H1 (cell line): ENCODE measurements around the gene HCST. TPM values are rescaled to one million over a fixed set of nuclear protein-coding genes. Genes with fewer than 3 reads are reported as not detected.

ENCODE experiments used
- CTCF ChIA-PET: fragments of 300-600 bp; sonication (Branson Sonifier 250); formaldehyde crosslinking; loops from one replicate; lab custom pipeline; 2021; ENCODE audit not compliant: partially characterized antibody; lab: Charles Lee
- POLR2A ChIA-PET: fragments of 300-600 bp; sonication (Branson Sonifier 250); formaldehyde crosslinking; loops from one replicate; lab custom pipeline; 2021; ENCODE audit warnings: inconsistent platforms; ENCODE audit not compliant: partially characterized antibody; lab: Charles Lee
- DNase-seq, 2 experiments: peaks; one replicate each; pipeline versions ENCODE4 v3.0.0 to v3.0.0-alpha.2; 2010 to 2022; ENCODE audit warnings: low spot score in 2 of 2, low read depth in 1 of 2, mixed read lengths in 1 of 2
- FAIRE-seq: peaks from 2 replicates; lab custom pipeline; 2011; peaks lifted over from hg19 to GRCh38; lab: Jason Lieb, UNC
- H2AFZ ChIP-seq: 2 replicates; pipeline ENCODE4 v1.8.1; 2012; ENCODE audit warnings: low read length, inconsistent platforms
- H2AK5ac ChIP-seq: 2 replicates; pipeline ENCODE4 v1.6.1; 2013; ENCODE audit warnings: low read depth, low read length
- H2BK120ac ChIP-seq: replicated peaks from 2 replicates; pipeline ENCODE3; 2013; ENCODE audit warnings: low read depth, low read length, inconsistent platforms
- H2BK12ac ChIP-seq: 2 replicates; pipeline ENCODE4 v1.6.1; 2013; ENCODE audit warnings: low read depth, low read length
- H2BK15ac ChIP-seq: 2 replicates; pipeline ENCODE4 v1.6.1; 2013; ENCODE audit warnings: low read length
- H2BK20ac ChIP-seq: 2 replicates; pipeline ENCODE4 v1.6.1; 2013; ENCODE audit warnings: low read length
- H2BK5ac ChIP-seq: 2 replicates; pipeline ENCODE4 v1.6.1; 2013; ENCODE audit warnings: low read depth, low read length
- H3K14ac ChIP-seq: 2 replicates; pipeline ENCODE4 v1.6.1; 2013; ENCODE audit warnings: inconsistent platforms; ENCODE audit not compliant: insufficient read length
- H3K18ac ChIP-seq: 2 replicates; pipeline ENCODE4 v1.6.1; 2013; ENCODE audit warnings: low read length; ENCODE audit errors: extremely low read depth
- H3K23ac ChIP-seq: 2 replicates; pipeline ENCODE4 v1.6.1; 2013; ENCODE audit warnings: inconsistent platforms; ENCODE audit not compliant: insufficient read length
- H3K23me2 ChIP-seq: 2 replicates; pipeline ENCODE4 v1.6.1; 2013; ENCODE audit warnings: low read depth, low read length
- H3K27ac ChIP-seq: 2 replicates; pipeline ENCODE4 v1.6.1; 2011; ENCODE audit warnings: low read depth, low read length, inconsistent platforms
- H3K27me3 ChIP-seq, 4 experiments: replicated peaks in 1 of 4; 1 replicate in 1 of 4; 2 replicates in 3 of 4; pipeline versions ENCODE4 v1.6.1 to v1.8.1; 2011 to 2013; ENCODE audit warnings: low read length in 3 of 4, mild to moderate bottlenecking in 3 of 4, inconsistent platforms in 2 of 4, mixed read lengths in 2 of 4, moderate library complexity in 1 of 4; ENCODE audit not compliant: control insufficient read depth in 3 of 4, insufficient read depth in 3 of 4; ENCODE audit errors: extremely low read depth in 1 of 4
- H3K36me3 ChIP-seq, 4 experiments: 2 replicates each; pipeline versions ENCODE4 v1.6.1 to v1.8.1; 2011 to 2013; ENCODE audit warnings: mild to moderate bottlenecking in 4 of 4, low read length in 3 of 4, moderate library complexity in 2 of 4, control low read depth in 1 of 4, inconsistent platforms in 1 of 4; ENCODE audit not compliant: insufficient read depth in 4 of 4, control insufficient read depth in 2 of 4
- H3K4ac ChIP-seq: replicated peaks from 2 replicates; pipeline ENCODE3; 2013; ENCODE audit warnings: low read length, low read depth, mixed read lengths, inconsistent platforms; ENCODE audit not compliant: insufficient read length
- H3K4me1 ChIP-seq, 4 experiments: replicated peaks in 1 of 4; 1 replicate in 1 of 4; 2 replicates in 3 of 4; pipeline versions ENCODE4 v1.6.1 to v1.8.1; 2011 to 2013; ENCODE audit warnings: low read length in 3 of 4, inconsistent platforms in 2 of 4, mixed read lengths in 1 of 4; ENCODE audit not compliant: insufficient read depth in 4 of 4, control insufficient read depth in 3 of 4
- H3K4me2 ChIP-seq, 2 experiments: 2 replicates each; pipeline versions ENCODE4 v1.6.1 to v1.8.1; 2011 to 2013; ENCODE audit warnings: low read depth in 2 of 2, low read length in 2 of 2, control low read depth in 1 of 2, inconsistent platforms in 1 of 2, mild to moderate bottlenecking in 1 of 2; ENCODE audit not compliant: insufficient read depth in 1 of 2
- H3K4me3 ChIP-seq, 4 experiments: fragments of 200-600, 300-600 bp in 1 of 4; sonication (generic), shearing (Covaris generic), sonication (Bioruptor Twin) in 1 of 4; 2 replicates each; pipeline versions ENCODE4 v1.5.1 to v1.8.1; 2011 to 2016; ENCODE audit warnings: low read length in 4 of 4, low read depth in 3 of 4, control low read depth in 2 of 4, inconsistent platforms in 2 of 4, mild to moderate bottlenecking in 2 of 4, mixed read lengths in 1 of 4, moderate library complexity in 1 of 4; ENCODE audit not compliant: insufficient read depth in 2 of 4; ENCODE audit errors: extremely low read depth in 1 of 4
- H3K56ac ChIP-seq: replicated peaks from 2 replicates; pipeline ENCODE3; 2013; ENCODE audit warnings: low read depth, mild to moderate bottlenecking, mixed read lengths, low read length, inconsistent platforms; ENCODE audit not compliant: insufficient read length
- H3K79me1 ChIP-seq: 2 replicates; pipeline ENCODE4 v1.6.1; 2013; ENCODE audit warnings: low read depth, low read length, control low read depth
- H3K79me2 ChIP-seq, 2 experiments: 2 replicates each; pipeline versions ENCODE4 v1.6.1 to v1.8.1; 2012 to 2013; ENCODE audit warnings: low read length in 2 of 2, mild to moderate bottlenecking in 2 of 2, inconsistent platforms in 1 of 2; ENCODE audit not compliant: insufficient read depth in 2 of 2, control insufficient read depth in 1 of 2
- H3K9ac ChIP-seq, 4 experiments: replicated peaks in 1 of 4; 1 replicate in 1 of 4; 2 replicates in 3 of 4; pipeline versions ENCODE4 v1.6.1 to v1.8.1; 2011 to 2013; ENCODE audit warnings: low read depth in 3 of 4, low read length in 3 of 4, control low read depth in 2 of 4, mild to moderate bottlenecking in 2 of 4, moderate library complexity in 2 of 4, inconsistent platforms in 1 of 4; ENCODE audit errors: extremely low read depth in 1 of 4
- H3K9me3 ChIP-seq, 2 experiments: 2 replicates each; pipeline versions ENCODE4 v1.6.1 to v1.8.1; 2012 to 2013; ENCODE audit warnings: mild to moderate bottlenecking in 2 of 2, moderate library complexity in 2 of 2, control low read depth in 1 of 2, inconsistent platforms in 1 of 2, low read depth in 1 of 2, low read length in 1 of 2, mixed read lengths in 1 of 2; ENCODE audit not compliant: insufficient read depth in 2 of 2
- H4K20me1 ChIP-seq, 2 experiments: replicated peaks in 1 of 2; 2 replicates each; pipeline versions ENCODE3 to v1.8.1; 2011 to 2013; ENCODE audit warnings: inconsistent platforms in 2 of 2, low read length in 2 of 2, mild to moderate bottlenecking in 1 of 2; ENCODE audit not compliant: insufficient read depth in 2 of 2, control insufficient read depth in 1 of 2
- H4K5ac ChIP-seq: 2 replicates; pipeline ENCODE4 v1.6.1; 2013; ENCODE audit warnings: low read length, low read depth, mixed read lengths, inconsistent platforms; ENCODE audit not compliant: insufficient read length
- H4K8ac ChIP-seq: 2 replicates; pipeline ENCODE4 v1.8.0; 2013; ENCODE audit warnings: mild to moderate bottlenecking, moderate library complexity, low read length, inconsistent platforms; ENCODE audit not compliant: insufficient read depth; ENCODE audit errors: extremely low read depth
- H4K91ac ChIP-seq: replicated peaks from 2 replicates; pipeline ENCODE3; 2013; ENCODE audit warnings: low read length, mixed read lengths, inconsistent platforms; ENCODE audit not compliant: insufficient read length
- ATF2 ChIP-seq: IDR thresholded peaks from 2 replicates; pipeline ENCODE4 v1.6.1; 2012; ENCODE audit warnings: low read length, inconsistent platforms
- CBX5 ChIP-seq: fragments of 300-800, 300-1000 bp; sonication (generic); IDR thresholded peaks from 2 replicates; pipeline ENCODE4 v1.7.1; 2016; ENCODE audit warnings: antibody characterized with exemption, low read length, low read depth
- CEBPB ChIP-seq: IDR thresholded peaks from 2 replicates; pipeline ENCODE4 v1.6.1; 2012; ENCODE audit warnings: low read depth, low read length
- CREB1 ChIP-seq: IDR thresholded peaks from 2 replicates; pipeline ENCODE4 v1.6.1; 2012; ENCODE audit warnings: inconsistent platforms
- JUN ChIP-seq: IDR thresholded peaks from 2 replicates; pipeline ENCODE4 v1.6.1; 2011; ENCODE audit warnings: low read depth, mild to moderate bottlenecking, improper control_type of control experiment, low read length
- NRF1 ChIP-seq: IDR thresholded peaks from 2 replicates; pipeline ENCODE4 v1.6.1; 2011; ENCODE audit warnings: mild to moderate bottlenecking, low read depth, low read length, improper control_type of control experiment
- RBBP5 ChIP-seq: IDR thresholded peaks from 2 replicates; pipeline ENCODE4 v1.7.1; 2012; ENCODE audit warnings: low read depth, mild to moderate bottlenecking, inconsistent platforms, low read length, moderate library complexity, borderline replicate concordance
- RNF2 ChIP-seq: fragments of 200-900, 300-1000 bp; sonication (generic); IDR thresholded peaks from 2 replicates; pipeline ENCODE4 v1.7.1; 2016; ENCODE audit warnings: borderline replicate concordance, low read depth, mild to moderate bottlenecking, antibody characterized with exemption, low read length; ENCODE audit not compliant: poor library complexity, severe bottlenecking; ENCODE audit errors: missing control alignments
- SIX5 ChIP-seq: IDR thresholded peaks from 2 replicates; pipeline ENCODE4 v1.6.1; 2011; ENCODE audit warnings: mild to moderate bottlenecking, low read depth, low read length
- SRF ChIP-seq: IDR thresholded peaks from 2 replicates; pipeline ENCODE4 v1.6.1; 2011; ENCODE audit warnings: mild to moderate bottlenecking, low read depth, low read length, moderate library complexity
- SUZ12 ChIP-seq: fragments of 200-600 bp; sonication (generic); IDR thresholded peaks from 2 replicates; pipeline ENCODE4 v1.6.1; 2012; ENCODE audit warnings: mild to moderate bottlenecking, inconsistent platforms, low read length, moderate library complexity, mixed read lengths
- TAF7 ChIP-seq: optimal IDR thresholded peaks from 2 replicates; pipeline ENCODE3; 2011; ENCODE audit warnings: low read depth, mild to moderate bottlenecking, inconsistent platforms, low read length, moderate library complexity, borderline replicate concordance
- WGBS, 2 experiments: shearing (Covaris generic) in 1 of 2; methylation state at CpG; one replicate each; pipeline versions ENCODE4 v1.1.6 to v1.1.7; 2013 to 2015; ENCODE audit warnings: low lambda C conversion rate in 2 of 2, mixed read lengths in 2 of 2, inconsistent platforms in 1 of 2, low coverage in 1 of 2, missing lambda C conversion rate in 1 of 2; ENCODE audit not compliant: insufficient replicate concordance in 2 of 2, insufficient coverage in 1 of 2, insufficient read length in 1 of 2; ENCODE audit errors: extremely low coverage in 1 of 2, missing lambda C conversion rate in 1 of 2; 5-methylcytosine and 5-hydroxymethylcytosine counted together
- polyA plus RNA-seq, 7 experiments: library from polyadenylated mRNA; depleted of rRNA in 3 of 7; stranded (reverse) in 5 of 7; unstranded in 2 of 7; fragments of >200 nt in 5 of 7; fragments of 200-250 nt in 2 of 7; gene quantifications; 1 replicate in 5 of 7; 2 replicates in 1 of 7; 4 replicates in 1 of 7; pipeline versions ENCODE4 v1.2.1 to v1.2.3, GENCODE V29; 2011 to 2013; ENCODE audit warnings: missing spikeins in 2 of 7, mixed read lengths in 2 of 7
- total RNA-seq: library from RNA; stranded (reverse); fragmentation: NEBNext Ultra II Directional; extraction: Animal tissue kit (Norgen Biotek cat#: 25700); gene quantifications from 2 replicates; pipeline ENCODE4 v1.2.1, GENCODE V29; 2021

The HCST gene
- total and polyA plus RNA-seq, 2 of the 8 experiments (the other 6 are each of a cell fraction or from before 2014, with no cell fraction given): 2.8 TPM; not detected in 1

- Histone ChIP-seq H3K18ac (no peak overlapping the region), H3K4me1 (peaks cover 0 to 4% (median 1%) of the 10 kb centered on the region in 4 experiments; a peak in 3 of 7 replicates), H3K27ac (no peak overlapping the region), H2BK120ac (no peak overlapping the region), H3K14ac (no peak overlapping the region), H3K9ac (no peak overlapping the region), H3K56ac (no peak overlapping the region), H3K79me1 (no peaks in the 10 kb centered on the region), H4K91ac (no peak overlapping the region), H3K9me3 (no peaks in the 10 kb centered on the region), H4K20me1 (peaks cover 0 to 3% of the 10 kb centered on the region in 2 experiments), H4K5ac (no peak overlapping the region), H2BK15ac (no peak overlapping the region), H2AFZ (no peak overlapping the region), H3K27me3 (0 out of 7 replicates have a peak, but pooled peaks cover 0 to 3% (median under 1%) of the 10 kb centered on the region in 4 experiments), H3K36me3 (peaks cover 4 to 13% (median 5%) of the 10 kb centered on the region in 4 experiments; a peak in 6 of 8 replicates), H3K4ac (no peak overlapping the region), H2BK12ac (no peak overlapping the region), H3K4me2 (no peak overlapping the region), H2AK5ac (no peak overlapping the region), H3K4me3 (no peak overlapping the region), H3K23ac (no peak overlapping the region), H2BK5ac (no peak overlapping the region), H2BK20ac (no peak overlapping the region), H3K23me2 (no peaks in the 10 kb centered on the region), H4K8ac (no peak overlapping the region), H3K79me2 (no peaks in the 10 kb centered on the region)
- ChIA-PET POLR2A (interaction anchor here (0.6 to 2.8 kb wide), 8 partner anchors 9 to 117 kb away, joined by 3 to 10 read pairs (median 4); no protein-coding TSS in a partner anchor), CTCF (interaction anchor here (0.6 to 5.2 kb wide), 19 partner anchors 9 to 140 kb away, joined by 3 to 23 read pairs (median 4); partner anchors contain the start of genes APLP1 and KIRREL2)
- DNase-seq (no peak), FAIRE-seq (no peak)
- 96% methylated on average over 2 of the region's 2 CpGs; no CpG with 5 or more reads in 1 of the 2 experiments for WGBS, 2 experiments
- TF ChIP-seq JUN: no peak
- TF ChIP-seq CBX5: no peak
- TF ChIP-seq ATF2: no peak
- no peak for TF ChIP-seq CEBPB
- no peak for TF ChIP-seq RBBP5
- no peak for TF ChIP-seq TAF7
- TF ChIP-seq CREB1: no peak
- no peak for TF ChIP-seq NRF1
- TF ChIP-seq SUZ12: no peak
- TF ChIP-seq SRF: no peak
- TF ChIP-seq SIX5: no peak
- TF ChIP-seq RNF2: no peak
These were observed 18.4 kb upstream of the HCST start for GRCh38 chr19:35883882-35884281.
